HepG2 (cell line): ENCODE data around the gene TMEM184B.

Experiments
- EZH2 ChIP-seq: conservative IDR thresholded peaks from 2 replicates; pipeline ENCODE4 v1.6.1; 2012; ENCODE audit warnings: mild to moderate bottlenecking, low read depth, low read length, moderate library complexity
- GABPA ChIP-seq, 2 experiments: IDR thresholded peaks; 2 replicates each; pipeline ENCODE4 v1.6.1; 2011 to 2016; ENCODE audit warnings: low read depth in 2 of 2, low read length in 1 of 2, missing biosample characterization in 1 of 2, missing genetic modification characterization in 1 of 2
- GABPB1 ChIP-seq: IDR thresholded peaks from 2 replicates; pipeline ENCODE4 v1.6.1; 2016; ENCODE audit warnings: mild to moderate bottlenecking, missing genetic modification reagents, moderate library complexity, missing compliant biosample characterization
- MAX ChIP-seq: IDR thresholded peaks from 2 replicates; pipeline ENCODE4 v1.6.1; 2012; ENCODE audit warnings: inconsistent platforms
- TCF7L2 ChIP-seq: IDR thresholded peaks from 2 replicates; pipeline ENCODE4 v1.6.1; 2011; ENCODE audit warnings: mild to moderate bottlenecking, low read depth, low read length, moderate library complexity

- no peak for TF ChIP-seq TCF7L2
- no peak for TF ChIP-seq GABPB1
- TF ChIP-seq GABPA (IDR thresholded peaks at IDR 0.05; ENCODE audit: low read depth, low read length) = no peak
- TF ChIP-seq GABPA (CRISPR knock-in tag; IDR thresholded peaks at IDR 0.05; ENCODE audit: low read depth) = no peak
- no peak for TF ChIP-seq MAX
- TF ChIP-seq EZH2 = no peak
Observed at GRCh38 chr22:38222797-38223119, 50.1 kb downstream of the TMEM184B start.
